PC-9 (cell line): ENCODE measurements around the gene FKBP1C.

Experiments used
- CTCF ChIP-seq: fragments of 200-600 bp; sonication (generic); conservative IDR thresholded peaks from 2 replicates; pipeline ENCODE4 v1.6.1; 2017; ENCODE audit warnings: mixed run types, antibody characterized with exemption, mild to moderate bottlenecking, moderate library complexity
- EZH2 ChIP-seq: fragments of 200-600 bp; sonication (generic); IDR thresholded peaks from 2 replicates; pipeline ENCODE4 v1.8.0; 2017; ENCODE audit warnings: antibody characterized with exemption, low read depth

GRCh38 chr6:63245420-63245819, 34.2 kb downstream of the FKBP1C start:
- TF ChIP-seq CTCF: no peak
- no peak for TF ChIP-seq EZH2
